DMS79 treated with DMSO at 0.1 percent for 48 hours (cell line): Measurements from ENCODE around the gene CNGB1.
"Not testable (repeated sequence)": the region's sequence is repeated elsewhere in the genome, so short reads cannot be mapped to it uniquely, and the experiment has no call there.

Experiments used
- DNase-seq: peaks from one replicate; lab custom pipeline; 2025; lab: John Stamatoyannopoulos, UW

CNGB1 gene

GRCh38 chr16:57970970-57971369 lies at the start of gene CNGB1:
Gene CNGB1, minus strand, starts transcription at chr16:57971128. Its CDS starts 3,842 bp downstream, at chr16:57967286.
- DNase-seq, result no peak

- DNase-seq, result no peak
Measured at GRCh38 chr16:58019866-58020538, 49.1 kb upstream of the CNGB1 start.

- no peak for DNase-seq
Measured at GRCh38 chr16:58018803-58019202, 47.9 kb upstream of the CNGB1 start.

GRCh38 chr16:58016840-58017446 lies 46.0 kb upstream of the CNGB1 start:
- no peak for DNase-seq

- no peak for DNase-seq
Measured at GRCh38 chr16:58013201-58013956, 42.5 kb upstream of the CNGB1 start.

GRCh38 chr16:58012481-58012880 lies 41.6 kb upstream of the CNGB1 start:
- no peak for DNase-seq

- no peak for DNase-seq
Measured at GRCh38 chr16:58011652-58012051, 40.7 kb upstream of the CNGB1 start.

GRCh38 chr16:58010886-58011285 lies 40.0 kb upstream of the CNGB1 start:
- DNase-seq, result no peak

GRCh38 chr16:58009856-58010416 lies 39.0 kb upstream of the CNGB1 start:
- no peak for DNase-seq

- DNase-seq, result not testable (repeated sequence)
Measured at GRCh38 chr16:58004736-58005135, 33.8 kb upstream of the CNGB1 start.

GRCh38 chr16:58002936-58003335 lies 32.0 kb upstream of the CNGB1 start:
- no peak for DNase-seq

- no peak for DNase-seq
Measured at GRCh38 chr16:58002416-58002800, 31.5 kb upstream of the CNGB1 start.

GRCh38 chr16:58001781-58002415 lies 31.0 kb upstream of the CNGB1 start:
- DNase-seq, result no peak

- peak; percentile 36 for DNase-seq
Measured at GRCh38 chr16:58000706-58001676, 30.1 kb upstream of the CNGB1 start, which contains the start of gene USB1. Gene USB1, plus strand, starts transcription at chr16:58001407. Its CDS starts 77 bp downstream, at chr16:58001484.

- DNase-seq, result no peak
Measured at GRCh38 chr16:57999971-58000705, 29.2 kb upstream of the CNGB1 start, which contains the start of gene ZNF319. Gene ZNF319, minus strand, starts transcription at chr16:58000672. Its CDS starts 2,407 bp downstream, at chr16:57998265.

- no peak for DNase-seq
Measured at GRCh38 chr16:57999366-57999970, 28.5 kb upstream of the CNGB1 start.

GRCh38 chr16:57998992-57999365 lies 28.1 kb upstream of the CNGB1 start:
- no peak for DNase-seq

GRCh38 chr16:57998486-57998885 lies 27.6 kb upstream of the CNGB1 start:
- no peak for DNase-seq

GRCh38 chr16:57997528-57998265 lies 26.8 kb upstream of the CNGB1 start:
- no peak for DNase-seq
